OCI-M2 (cell line): ENCODE data around the gene SHROOM4.

Experiments used
- DNase-seq: peaks from one replicate; lab custom pipeline; 2025; ENCODE audit not compliant: unreplicated experiment; lab: John Stamatoyannopoulos, UW

The SHROOM4 gene

GRCh38 chrX:50779694-50780093 is 34.3 kb downstream of the SHROOM4 start:
- DNase-seq: no peak

DNA sequence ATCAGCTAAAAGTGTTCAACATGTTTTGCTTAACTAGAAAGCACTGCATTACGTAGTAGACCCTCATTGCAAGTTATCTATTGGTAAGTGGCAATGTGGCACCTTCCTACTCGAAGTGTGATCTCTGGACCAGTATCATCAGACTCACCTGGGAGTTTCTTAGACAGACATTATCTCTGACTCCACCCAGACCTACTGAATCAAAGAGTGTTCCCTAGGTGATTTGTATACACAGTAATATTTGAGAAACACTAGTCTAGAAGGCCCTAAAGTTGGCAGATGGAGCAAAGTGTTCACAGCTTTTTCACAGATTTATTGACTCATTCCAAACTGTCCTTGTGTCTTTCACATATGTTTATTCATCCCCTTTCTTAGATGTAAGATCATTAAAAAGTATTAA is 35.7 kb downstream of the SHROOM4 start:
- no peak for DNase-seq

DNA sequence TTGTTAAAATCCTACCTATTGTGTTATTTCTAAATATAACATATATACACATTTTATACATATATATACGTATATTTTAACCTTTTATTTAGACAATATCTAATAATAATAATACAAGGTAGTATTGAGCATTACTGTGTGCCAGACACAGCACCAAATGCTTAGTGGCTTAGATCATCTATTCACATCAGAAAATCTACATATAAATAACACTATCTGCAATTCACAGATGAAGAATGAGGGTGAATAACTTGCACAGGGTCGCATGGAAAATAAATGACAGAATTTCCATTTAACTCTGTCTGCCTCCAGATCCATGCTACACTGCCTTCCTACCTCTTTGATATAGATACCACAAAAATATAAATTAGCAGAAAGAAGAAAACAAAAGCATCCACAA is 37.7 kb downstream of the SHROOM4 start:
- DNase-seq: no peak

DNA sequence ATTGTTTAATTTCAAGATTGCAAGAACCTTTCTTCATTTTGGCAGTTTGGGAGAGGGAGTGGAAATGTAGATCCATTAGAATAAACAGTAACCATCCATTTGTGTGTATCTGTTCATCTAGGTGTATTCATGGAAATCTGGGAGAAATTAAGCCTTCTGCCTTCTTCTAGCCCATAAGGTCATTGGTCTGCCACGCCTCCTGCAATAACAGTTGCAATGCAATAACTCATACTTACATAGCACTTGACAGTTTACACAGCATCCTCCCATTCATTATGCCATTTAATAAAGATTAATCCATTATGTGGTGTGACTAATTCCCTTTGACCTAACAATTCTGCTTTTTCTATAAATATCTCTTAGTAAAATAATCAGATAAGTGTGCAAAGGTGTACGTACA is 42.6 kb downstream of the SHROOM4 start:
- no peak for DNase-seq

DNA sequence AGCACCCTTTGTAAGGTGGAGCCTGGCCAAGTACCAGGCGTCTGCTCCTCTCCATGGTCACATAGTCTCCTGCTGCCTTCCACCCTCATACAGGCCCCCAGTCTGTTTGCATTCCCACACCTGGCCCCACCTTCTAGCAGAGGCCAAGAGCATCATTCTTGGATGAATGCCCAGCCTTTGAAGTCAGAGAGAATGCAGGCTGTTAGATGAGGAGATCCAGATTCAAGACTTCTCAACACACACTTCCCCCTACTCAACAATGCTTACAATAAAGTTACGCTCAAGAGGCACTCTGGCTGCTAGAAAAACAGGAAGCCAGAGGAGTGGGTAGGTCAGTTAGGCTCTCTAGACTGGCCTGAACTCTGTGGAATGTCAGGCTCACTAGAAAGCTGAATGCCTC is 43.3 kb downstream of the SHROOM4 start:
- no peak for DNase-seq

DNA sequence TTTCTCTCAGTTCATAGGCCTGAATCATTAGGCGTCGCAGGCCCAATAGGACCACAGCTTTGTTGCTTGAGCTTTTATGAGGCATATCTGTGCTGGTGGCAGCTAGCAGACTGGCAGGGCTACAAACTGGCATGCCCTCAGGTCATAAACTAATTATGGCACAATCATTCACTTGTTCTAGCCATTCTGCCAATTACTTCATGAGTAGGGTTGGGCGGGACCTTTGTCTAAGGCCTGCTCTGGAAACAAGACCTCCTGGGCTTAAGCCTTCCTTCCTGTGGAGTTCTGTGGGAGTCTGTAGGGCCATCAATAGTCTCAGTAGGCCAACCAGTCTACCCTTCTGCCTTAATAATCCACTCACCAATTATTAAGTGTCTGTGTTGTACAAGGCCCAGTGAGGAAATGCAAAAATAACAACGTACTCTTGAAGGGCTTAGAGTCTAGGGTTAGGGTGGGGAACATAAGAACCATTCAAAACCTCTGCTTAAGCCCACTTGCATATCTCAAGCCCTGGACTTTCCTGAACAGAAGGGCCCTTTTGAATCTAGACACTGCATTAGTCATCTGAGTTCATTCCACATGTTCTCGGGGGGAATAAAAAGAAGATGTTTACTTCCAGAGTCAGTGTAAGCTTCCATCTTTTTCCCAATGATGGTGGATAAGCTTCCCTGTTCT is 44.5 kb downstream of the SHROOM4 start:
- no peak for DNase-seq

GRCh38 chrX:50768801-50769200 is 45.2 kb downstream of the SHROOM4 start:
- DNase-seq: no peak

- no peak for DNase-seq
Observed at GRCh38 chrX:50765986-50766385, 48.0 kb downstream of the SHROOM4 start.

DNA sequence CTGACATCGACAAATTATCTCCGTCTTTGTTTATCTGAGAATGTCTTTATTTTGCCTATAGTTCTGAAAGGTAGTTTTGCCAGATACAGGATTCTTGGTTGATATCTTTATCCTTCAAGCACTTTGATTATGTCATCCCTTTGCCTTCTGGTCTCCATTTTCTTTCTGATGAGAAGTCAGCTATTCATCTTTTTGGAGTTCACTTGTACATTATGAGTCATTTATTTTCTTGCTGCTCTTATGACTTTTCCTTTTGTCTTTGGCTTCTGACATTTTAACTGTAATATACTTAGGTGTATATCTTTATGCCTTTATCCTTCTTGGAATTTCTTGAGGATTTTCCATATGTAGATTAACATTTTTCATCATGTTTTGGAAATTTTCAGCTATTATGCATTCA is 51.4 kb downstream of the SHROOM4 start:
- DNase-seq: no peak

GRCh38 chrX:50756276-50756675 is 57.7 kb downstream of the SHROOM4 start:
- no peak for DNase-seq

DNA sequence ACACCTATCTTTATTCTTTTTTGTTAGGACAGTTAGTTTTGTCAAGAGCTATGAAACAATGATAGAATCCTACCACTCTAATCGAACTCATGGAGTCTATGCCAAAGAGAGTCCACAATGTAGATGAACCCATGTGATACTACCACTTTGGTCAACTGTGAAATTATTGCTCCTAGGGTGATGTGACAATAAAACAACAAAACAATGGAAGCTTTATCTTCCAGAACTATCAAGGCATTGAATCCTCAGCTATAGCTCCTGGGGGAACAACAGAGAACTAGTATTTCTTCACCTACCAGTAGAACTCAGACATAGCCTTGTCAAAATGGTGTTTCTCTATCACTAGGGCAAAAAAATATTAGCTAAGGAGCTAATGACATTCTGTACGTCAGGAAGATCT is 62.9 kb downstream of the SHROOM4 start:
- no peak for DNase-seq

DNA sequence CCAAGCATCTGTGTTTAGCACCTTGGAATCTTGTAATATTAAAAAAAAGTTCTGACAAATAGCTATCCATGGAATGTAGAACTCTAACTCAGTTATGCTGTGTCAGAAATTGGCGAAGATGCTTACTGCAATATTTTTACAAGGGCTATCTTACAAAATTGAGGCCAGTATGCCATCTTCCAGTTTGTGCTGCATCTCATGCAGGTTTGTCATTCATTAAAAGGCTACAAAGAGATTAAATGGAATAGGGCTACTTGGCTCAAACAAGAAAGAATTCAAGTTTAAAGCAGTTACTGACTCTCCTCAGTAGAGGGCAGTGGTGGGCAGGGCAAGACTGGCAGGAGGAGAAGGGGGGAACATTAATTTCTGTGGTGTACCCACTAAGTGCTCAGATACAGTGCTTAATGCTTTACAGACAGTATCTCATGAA is 66.5 kb downstream of the SHROOM4 start:
- DNase-seq: no peak

DNA sequence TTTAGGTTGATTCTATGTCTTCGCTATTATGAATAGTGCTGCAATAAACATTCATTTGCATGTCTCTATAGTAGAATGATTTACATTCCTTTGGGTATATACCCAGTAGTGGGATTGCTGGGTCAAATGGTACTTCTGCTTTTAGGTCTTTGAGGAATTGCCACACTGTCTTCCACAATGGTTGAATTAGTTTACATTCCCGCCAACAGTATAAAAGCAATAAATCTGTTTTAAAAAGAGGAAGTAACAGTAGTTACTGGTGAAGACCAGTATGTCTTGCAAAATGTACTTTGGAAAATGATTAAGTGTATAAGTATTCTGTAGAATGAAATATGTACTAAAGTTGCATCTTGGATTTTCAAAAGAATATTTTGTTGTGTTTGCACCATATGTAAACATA is 77.3 kb downstream of the SHROOM4 start:
- DNase-seq: no peak

DNA sequence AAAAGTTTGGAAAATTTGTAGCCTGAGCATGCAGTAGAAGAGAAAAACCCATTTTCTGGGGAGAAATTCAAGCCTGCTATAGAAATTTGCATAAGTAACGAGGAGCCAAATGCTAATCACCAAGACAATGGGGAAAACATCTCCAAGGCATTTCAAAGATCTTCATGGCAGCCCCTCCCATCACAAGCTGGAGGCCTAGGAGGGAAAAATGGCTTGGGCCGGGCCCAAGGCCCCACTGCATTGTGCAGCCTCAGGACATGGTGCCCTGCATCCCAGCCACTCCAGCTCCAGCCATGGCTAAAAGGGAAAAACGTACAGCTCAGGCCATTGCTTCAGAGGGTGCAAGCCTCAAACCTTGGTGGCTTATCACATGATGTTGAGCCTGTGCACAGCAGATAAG is 87.7 kb downstream of the SHROOM4 start:
- no peak for DNase-seq

- DNase-seq: no peak
Observed at GRCh38 chrX:50725310-50725709, 88.7 kb downstream of the SHROOM4 start.

DNA sequence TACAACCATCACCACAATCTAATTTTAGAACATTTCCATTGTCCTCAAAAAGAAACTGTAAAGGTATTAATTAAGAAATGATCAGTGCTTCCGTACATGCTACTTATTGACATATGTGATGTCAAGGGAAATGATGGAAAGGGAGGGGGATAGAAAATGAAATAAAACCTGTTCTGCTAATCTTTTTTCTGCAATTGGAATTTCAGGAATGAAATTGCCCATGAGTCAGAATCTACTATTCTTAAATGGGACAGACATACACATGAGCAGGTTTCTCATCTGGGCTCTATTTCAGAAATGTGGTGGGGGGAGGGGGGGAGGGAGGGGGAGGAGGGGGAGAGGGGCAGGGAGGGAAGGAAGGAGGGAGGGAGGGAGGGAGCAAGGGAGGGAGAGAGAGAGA is 91.0 kb downstream of the SHROOM4 start:
- DNase-seq: no peak

GRCh38 chrX:50721764-50722521 is 92.1 kb downstream of the SHROOM4 start:
- DNase-seq: no peak

GRCh38 chrX:50719614-50720013 is 94.4 kb downstream of the SHROOM4 start:
- DNase-seq: no peak

GRCh38 chrX:50718776-50719175 is 95.2 kb downstream of the SHROOM4 start:
- no peak for DNase-seq

GRCh38 chrX:50716706-50717105 is 97.3 kb downstream of the SHROOM4 start:
- DNase-seq: no peak

- DNase-seq: no peak
Observed at GRCh38 chrX:50712777-50713176, 101.2 kb downstream of the SHROOM4 start.

- no peak for DNase-seq
Observed at GRCh38 chrX:50711907-50712306, 102.1 kb downstream of the SHROOM4 start.
